Hepatocyte (in vitro differentiated cells): ENCODE measurements around the gene TCP11L1. TPM values are rescaled to one million over a fixed set of nuclear protein-coding genes. Genes with fewer than 3 reads are reported as not detected.

Experiments
- DNase-seq: peaks from one replicate; pipeline ENCODE4 v3.0.0-alpha.2; 2016; ENCODE audit warnings: low spot score
- H2AFZ ChIP-seq: fragments of 200-600 bp; sonication (generic); 2 replicates; pipeline ENCODE4 v1.6.0; 2016; ENCODE audit warnings: antibody characterized with exemption, mild to moderate bottlenecking
- H3K27ac ChIP-seq: fragments of 200-600 bp; sonication (generic); 2 replicates; pipeline ENCODE4 v1.5.1; 2016; ENCODE audit warnings: mild to moderate bottlenecking
- H3K27me3 ChIP-seq: fragments of 200-600 bp; sonication (generic); 2 replicates; pipeline ENCODE4 v1.6.1; 2016
- H3K36me3 ChIP-seq: fragments of 200-600 bp; sonication (generic); replicated peaks from 2 replicates; pipeline ENCODE4 v1.5.1; 2016; ENCODE audit warnings: low read depth; ENCODE audit not compliant: insufficient read depth
- H3K4me1 ChIP-seq: fragments of 200-600 bp; sonication (generic); 2 replicates; pipeline ENCODE4 v1.5.1; 2016; ENCODE audit warnings: mild to moderate bottlenecking, moderate library complexity; ENCODE audit not compliant: insufficient read depth
- H3K4me2 ChIP-seq: fragments of 200-600 bp; sonication (generic); 2 replicates; pipeline ENCODE4 v1.6.0; 2016
- H3K4me3 ChIP-seq: fragments of 200-600 bp; sonication (generic); 2 replicates; pipeline ENCODE4 v1.5.1; 2016; ENCODE audit warnings: mild to moderate bottlenecking
- H3K79me2 ChIP-seq: fragments of 200-600 bp; sonication (generic); 2 replicates; pipeline ENCODE4 v1.6.0; 2017; ENCODE audit warnings: mild to moderate bottlenecking
- H3K9me2 ChIP-seq: fragments of 200-600 bp; sonication (generic); replicated peaks from 2 replicates; pipeline ENCODE4 v1.6.0; 2017; ENCODE audit warnings: mild to moderate bottlenecking; ENCODE audit not compliant: insufficient read depth
- H3K9me3 ChIP-seq: fragments of 200-600 bp; sonication (generic); 2 replicates; pipeline ENCODE4 v1.5.1; 2016; ENCODE audit warnings: low read depth, mild to moderate bottlenecking
- H4K20me1 ChIP-seq: fragments of 200-600 bp; sonication (generic); 2 replicates; pipeline ENCODE4 v1.6.0; 2016; ENCODE audit warnings: mild to moderate bottlenecking; ENCODE audit not compliant: insufficient read depth, poor library complexity, severe bottlenecking
- CTCF ChIP-seq: fragments of 200-600 bp; sonication (generic); IDR thresholded peaks from 2 replicates; pipeline ENCODE4 v1.5.1; 2016; ENCODE audit warnings: antibody characterized with exemption, mild to moderate bottlenecking; ENCODE audit not compliant: poor library complexity
- EZH2 ChIP-seq: fragments of 200-600 bp; sonication (generic); IDR thresholded peaks from 2 replicates; pipeline ENCODE4 v1.6.1; 2016; ENCODE audit warnings: antibody characterized with exemption, mild to moderate bottlenecking, borderline replicate concordance
- EZH2phosphoT487 ChIP-seq: fragments of 200-600 bp; sonication (generic); IDR thresholded peaks from one replicate; pipeline ENCODE4 v1.6.1; 2018; ENCODE audit warnings: antibody characterized with exemption, mild to moderate bottlenecking, low read depth, moderate library complexity; ENCODE audit not compliant: unreplicated experiment, severe bottlenecking
- whole genome bisulfite sequencing: methylation state at CpG from one replicate; pipeline ENCODE4 v1.1.6; 2016; ENCODE audit warnings: low lambda C conversion rate; ENCODE audit errors: missing lambda C conversion rate; 5-methylcytosine and 5-hydroxymethylcytosine counted together
- polyA plus RNA-seq: library from polyadenylated mRNA; unstranded; fragments of >200 nt; fragmentation: Nextera tagmentation; extraction: Ambion mirVana; gene quantifications from 2 replicates; pipeline ENCODE4 v1.2.1, GENCODE V29; 2016
- total RNA-seq: library from RNA; depleted of rRNA; stranded (reverse); fragments of >200 nt; gene quantifications from 2 replicates; pipeline ENCODE4 v1.2.3, GENCODE V29; 2014

Gene TCP11L1
- total and polyA plus RNA-seq, 2 experiments from 2014 or later: 9.8 to 25.5 TPM

- no peak for DNase-seq
- no peaks in the 10 kb centered on the region for H3K9me3 ChIP-seq
- no peaks in the 10 kb centered on the region for H3K36me3 ChIP-seq
- H3K27ac ChIP-seq: no peak overlapping the region
- H2AFZ ChIP-seq: no peak overlapping the region
- no peaks in the 10 kb centered on the region for H3K27me3 ChIP-seq
- H3K4me3 ChIP-seq: no peak overlapping the region
- TF ChIP-seq EZH2phosphoT487 (no peak), EZH2 (no peak), CTCF (no peak)
- H3K4me2 ChIP-seq: no peak overlapping the region
- no peaks in the 10 kb centered on the region for H3K9me2 ChIP-seq
- H4K20me1 ChIP-seq: no peaks in the 10 kb centered on the region
- no peaks in the 10 kb centered on the region for H3K79me2 ChIP-seq
- H3K4me1 ChIP-seq: no peaks in the 10 kb centered on the region
These were observed 47.5 kb upstream of the TCP11L1 start for GRCh38 chr11:32991898-32992297.

GRCh38 chr11:33000181-33000580 is 39.2 kb upstream of the TCP11L1 start:
- TF ChIP-seq EZH2phosphoT487 (no peak), CTCF (no peak), EZH2 (no peak)

GRCh38 chr11:33001281-33001680 is 38.1 kb upstream of the TCP11L1 start:
- H4K20me1 ChIP-seq: no peaks in the 10 kb centered on the region
- no peak overlapping the region for H3K4me3 ChIP-seq
- no peaks in the 10 kb centered on the region for H3K9me2 ChIP-seq
- peaks cover 4% of the 10 kb centered on the region for H3K4me1 ChIP-seq
- no peaks in the 10 kb centered on the region for H3K9me3 ChIP-seq
- H2AFZ ChIP-seq: no peak overlapping the region
- no peak for DNase-seq
- H3K4me2 ChIP-seq: no peak overlapping the region
- TF ChIP-seq CTCF: no peak
- no peak for TF ChIP-seq EZH2
- TF ChIP-seq EZH2phosphoT487: no peak
- WGBS: 89% methylated on average over 6 of the region's 6 CpGs
- H3K27ac ChIP-seq: no peak overlapping the region
- H3K79me2 ChIP-seq: no peaks in the 10 kb centered on the region
- H3K36me3 ChIP-seq: no peaks in the 10 kb centered on the region
- H3K27me3 ChIP-seq: no peaks in the 10 kb centered on the region

More at GRCh38 chr11:33000181-33000580, 39.2 kb upstream of the TCP11L1 start:
- no peak overlapping the region for H3K4me2 ChIP-seq
- H3K36me3 ChIP-seq: no peaks in the 10 kb centered on the region
- H3K27ac ChIP-seq: no peak overlapping the region
- H3K27me3 ChIP-seq: no peaks in the 10 kb centered on the region
- no peak overlapping the region for H2AFZ ChIP-seq
- no peaks in the 10 kb centered on the region for H4K20me1 ChIP-seq
- no peaks in the 10 kb centered on the region for H3K9me2 ChIP-seq
- no peaks in the 10 kb centered on the region for H3K9me3 ChIP-seq
- peaks cover 4% of the 10 kb centered on the region for H3K4me1 ChIP-seq
- H3K79me2 ChIP-seq: no peaks in the 10 kb centered on the region
- H3K4me3 ChIP-seq: no peak overlapping the region
- no peak for DNase-seq

GRCh38 chr11:33001751-33002542 is 37.4 kb upstream of the TCP11L1 start:
- Histone ChIP-seq H2AFZ (no peak overlapping the region), H3K9me2 (no peaks in the 10 kb centered on the region), H3K4me2 (no peak overlapping the region), H3K9me3 (no peaks in the 10 kb centered on the region), H4K20me1 (no peaks in the 10 kb centered on the region), H3K27ac (no peak overlapping the region), H3K36me3 (no peaks in the 10 kb centered on the region), H3K27me3 (no peaks in the 10 kb centered on the region), H3K4me3 (no peak overlapping the region), H3K79me2 (no peaks in the 10 kb centered on the region), H3K4me1 (peaks cover 4% of the 10 kb centered on the region)
- no peak for DNase-seq
- no peak for TF ChIP-seq EZH2phosphoT487
- TF ChIP-seq EZH2: no peak
- no peak for TF ChIP-seq CTCF
- 77% methylated on average over 8 of the region's 8 CpGs for WGBS
